Mesenchymal stem cell (in vitro differentiated cells and primary cell): ENCODE measurements around the gene NRP2.

Experiments used
- DNase-seq: peaks from one replicate; pipeline ENCODE4 v3.0.0-alpha.2; 2013
- H2AFZ ChIP-seq: one replicate; pipeline ENCODE4 v1.6.1; 2013; ENCODE audit warnings: low read depth, mild to moderate bottlenecking, control low read depth, inconsistent platforms, low read length, moderate library complexity
- H2AK5ac ChIP-seq: 2 replicates; pipeline ENCODE4 v1.6.1; 2013; ENCODE audit warnings: low read length, moderate library complexity, mild to moderate bottlenecking, inconsistent platforms; ENCODE audit not compliant: severe bottlenecking
- H2BK120ac ChIP-seq: one replicate; pipeline ENCODE4 v1.6.1; 2013; ENCODE audit warnings: low read depth, mild to moderate bottlenecking, inconsistent platforms, low read length, moderate library complexity
- H2BK12ac ChIP-seq, 2 experiments: one replicate each; pipeline ENCODE4 v1.6.1; 2013; ENCODE audit warnings: inconsistent platforms in 2 of 2, low read length in 2 of 2, mild to moderate bottlenecking in 2 of 2, moderate library complexity in 2 of 2, control low read depth in 1 of 2
- H2BK15ac ChIP-seq: one replicate; pipeline ENCODE4 v1.6.1; 2013; ENCODE audit warnings: mild to moderate bottlenecking, low read depth, inconsistent platforms; ENCODE audit not compliant: poor library complexity, severe bottlenecking
- H2BK5ac ChIP-seq: 2 replicates; pipeline ENCODE4 v1.6.1; 2013; ENCODE audit warnings: low read depth, mild to moderate bottlenecking, low read length, control low read depth, inconsistent platforms; ENCODE audit not compliant: poor library complexity, severe bottlenecking
- H3K14ac ChIP-seq, 2 experiments: one replicate each; pipeline ENCODE4 v1.6.1; 2013; ENCODE audit warnings: inconsistent platforms in 2 of 2, low read length in 2 of 2, control low read depth in 1 of 2, mild to moderate bottlenecking in 1 of 2, moderate library complexity in 1 of 2
- H3K18ac ChIP-seq, 2 experiments: one replicate each; pipeline ENCODE4 v1.6.1; 2013; ENCODE audit warnings: inconsistent platforms in 2 of 2, low read length in 2 of 2, control low read depth in 1 of 2, low read depth in 1 of 2, mild to moderate bottlenecking in 1 of 2
- H3K23ac ChIP-seq, 2 experiments: one replicate each; pipeline ENCODE4 v1.6.1; 2013; ENCODE audit warnings: inconsistent platforms in 2 of 2, low read length in 2 of 2, mild to moderate bottlenecking in 2 of 2, moderate library complexity in 2 of 2, control low read depth in 1 of 2
- H3K27ac ChIP-seq: 2 replicates; pipeline ENCODE4 v1.5.1; 2013; ENCODE audit warnings: mild to moderate bottlenecking, moderate library complexity, low read length, control low read depth, inconsistent platforms; ENCODE audit not compliant: poor library complexity, severe bottlenecking
- H3K27me3 ChIP-seq, 2 experiments: 2 replicates each; pipeline versions ENCODE4 v1.6.1 to v1.7.0; 2013; ENCODE audit warnings: low read length in 2 of 2, mild to moderate bottlenecking in 2 of 2, moderate library complexity in 2 of 2, control low read depth in 1 of 2, inconsistent platforms in 1 of 2; ENCODE audit not compliant: control insufficient read depth in 1 of 2, insufficient read depth in 1 of 2
- H3K36me3 ChIP-seq, 2 experiments: 2 replicates each; pipeline versions ENCODE4 v1.6.1 to v1.7.0; 2013; ENCODE audit warnings: low read length in 2 of 2, control low read depth in 1 of 2, inconsistent platforms in 1 of 2, low read depth in 1 of 2, mild to moderate bottlenecking in 1 of 2; ENCODE audit not compliant: insufficient read depth in 2 of 2, control insufficient read depth in 1 of 2
- H3K4ac ChIP-seq, 2 experiments: one replicate each; pipeline ENCODE4 v1.6.1; 2013; ENCODE audit warnings: inconsistent platforms in 2 of 2, low read length in 2 of 2, mild to moderate bottlenecking in 2 of 2, moderate library complexity in 2 of 2, control low read depth in 1 of 2, low read depth in 1 of 2
- H3K4me1 ChIP-seq: 2 replicates; pipeline ENCODE4 v1.6.1; 2013; ENCODE audit warnings: low read depth, low read length, control low read depth; ENCODE audit not compliant: control insufficient read depth, insufficient read depth
- H3K4me2 ChIP-seq: 2 replicates; pipeline ENCODE4 v1.6.1; 2013; ENCODE audit warnings: low read length, mild to moderate bottlenecking, inconsistent platforms; ENCODE audit not compliant: poor library complexity, severe bottlenecking
- H3K4me3 ChIP-seq, 2 experiments: 2 replicates each; pipeline versions ENCODE4 v1.5.1 to v1.7.0; 2013; ENCODE audit warnings: low read length in 2 of 2, mild to moderate bottlenecking in 2 of 2, control low read depth in 1 of 2, low read depth in 1 of 2; ENCODE audit not compliant: insufficient read depth in 1 of 2
- H3K79me1 ChIP-seq: replicated peaks from 2 replicates; pipeline ENCODE4 v1.6.1; 2013; ENCODE audit warnings: mild to moderate bottlenecking, control low read depth, low read length, inconsistent platforms; ENCODE audit not compliant: poor library complexity, severe bottlenecking
- H3K9ac ChIP-seq: 2 replicates; pipeline ENCODE4 v1.7.0; 2013; ENCODE audit warnings: mild to moderate bottlenecking, low read length, moderate library complexity
- H3K9me3 ChIP-seq: 2 replicates; pipeline ENCODE4 v1.7.0; 2013; ENCODE audit warnings: mild to moderate bottlenecking, low read length; ENCODE audit not compliant: control insufficient read depth
- H4K8ac ChIP-seq: one replicate; pipeline ENCODE4 v1.6.1; 2013; ENCODE audit warnings: inconsistent platforms, mild to moderate bottlenecking, low read length, moderate library complexity
- H4K91ac ChIP-seq: one replicate; pipeline ENCODE4 v1.6.1; 2013; ENCODE audit warnings: mild to moderate bottlenecking, low read length, inconsistent platforms
- WGBS: methylation state at CpG from one replicate; pipeline ENCODE4 v1.1.7; 2013; ENCODE audit warnings: mixed read lengths; 5-methylcytosine and 5-hydroxymethylcytosine counted together

The NRP2 gene

GRCh38 chr2:205745661-205746419 is 63.5 kb downstream of the NRP2 start:
- no peak overlapping the region for H2BK120ac ChIP-seq
- no peak overlapping the region for H2AK5ac ChIP-seq
- no peaks in the 10 kb centered on the region for H3K9me3 ChIP-seq
- H3K4me2 ChIP-seq: no peak overlapping the region
- H3K27me3 ChIP-seq: no peaks in the 10 kb centered on the region
- H4K8ac ChIP-seq: no peak overlapping the region
- H3K23ac ChIP-seq: no peak overlapping the region
- H2BK12ac ChIP-seq: no peak overlapping the region
- no peak overlapping the region for H2BK5ac ChIP-seq
- no peak overlapping the region for H2BK15ac ChIP-seq
- no peaks in the 10 kb centered on the region for H3K79me1 ChIP-seq
- DNase-seq: no peak
- no peak overlapping the region for H2AFZ ChIP-seq
- no peak overlapping the region for H3K4ac ChIP-seq
- H3K18ac ChIP-seq: no peak overlapping the region
- H3K27ac ChIP-seq: no peak overlapping the region
- no peak overlapping the region for H3K9ac ChIP-seq
- no peak overlapping the region for H3K4me3 ChIP-seq
- H4K91ac ChIP-seq: no peak overlapping the region
- peaks cover 43 to 60% of the 10 kb centered on the region in 2 experiments for H3K36me3 ChIP-seq
- peaks cover 3% of the 10 kb centered on the region for H3K4me1 ChIP-seq
- no peak overlapping the region for H3K14ac ChIP-seq
- WGBS: 95% methylated on average over 10 of the region's 14 CpGs

- Histone ChIP-seq H2AK5ac (no peak overlapping the region), H2BK5ac (no peak overlapping the region), H3K27ac (no peak overlapping the region), H3K36me3 (peaks cover 37 to 55% of the 10 kb centered on the region in 2 experiments), H4K8ac (no peak overlapping the region), H3K79me1 (no peaks in the 10 kb centered on the region), H4K91ac (no peak overlapping the region), H2AFZ (no peak overlapping the region), H3K9me3 (no peaks in the 10 kb centered on the region), H3K9ac (no peak overlapping the region), H3K14ac (no peak overlapping the region), H2BK15ac (peak overlapping the region; percentile 19), H3K4me2 (no peak overlapping the region), H3K27me3 (no peaks in the 10 kb centered on the region), H3K4me1 (peaks cover 3% of the 10 kb centered on the region), H2BK12ac (no peak overlapping the region), H3K4me3 (no peak overlapping the region), H3K4ac (no peak overlapping the region), H3K18ac (no peak overlapping the region), H2BK120ac (no peak overlapping the region), H3K23ac (no peak overlapping the region)
- DNase-seq: no peak
- 98% methylated on average over 7 of the region's 7 CpGs for WGBS
These were observed 64.1 kb downstream of the NRP2 start for GRCh38 chr2:205746420-205746785.

GRCh38 chr2:205747829-205748386 is 65.6 kb downstream of the NRP2 start:
- H3K4me2 ChIP-seq: no peak overlapping the region
- DNase-seq: no peak
- WGBS: 91% methylated on average over 11 of the region's 11 CpGs

GRCh38 chr2:205748639-205749038 is 66.3 kb downstream of the NRP2 start:
- H3K4me3 ChIP-seq: no peak overlapping the region
- 89% methylated on average over 2 of the region's 2 CpGs for WGBS
- no peak overlapping the region for H3K27ac ChIP-seq
- no peak overlapping the region for H2BK120ac ChIP-seq
- no peak overlapping the region for H4K8ac ChIP-seq
- H2AFZ ChIP-seq: no peak overlapping the region
- no peaks in the 10 kb centered on the region for H3K27me3 ChIP-seq
- no peak overlapping the region for H2BK5ac ChIP-seq
- no peak overlapping the region for H2BK12ac ChIP-seq
- H3K79me1 ChIP-seq: no peaks in the 10 kb centered on the region
- no peak overlapping the region for H3K4me2 ChIP-seq
- H3K18ac ChIP-seq: no peak overlapping the region
- DNase-seq: no peak
- H3K9ac ChIP-seq: no peak overlapping the region
- H3K14ac ChIP-seq: no peak overlapping the region
- H4K91ac ChIP-seq: no peak overlapping the region
- H3K4me1 ChIP-seq: peaks cover 3% of the 10 kb centered on the region
- no peak overlapping the region for H2BK15ac ChIP-seq
- no peak overlapping the region for H2AK5ac ChIP-seq
- no peak overlapping the region for H3K23ac ChIP-seq
- H3K4ac ChIP-seq: no peak overlapping the region
- H3K36me3 ChIP-seq: peaks cover 15 to 64% of the 10 kb centered on the region in 2 experiments
- no peaks in the 10 kb centered on the region for H3K9me3 ChIP-seq

More at GRCh38 chr2:205747829-205748386, 65.6 kb downstream of the NRP2 start:
- no peak overlapping the region for H2BK15ac ChIP-seq
- no peak overlapping the region for H4K91ac ChIP-seq
- no peak overlapping the region for H2BK120ac ChIP-seq
- no peak overlapping the region for H3K14ac ChIP-seq
- no peak overlapping the region for H3K18ac ChIP-seq
- H2AFZ ChIP-seq: no peak overlapping the region
- no peak overlapping the region for H3K4ac ChIP-seq
- H3K4me3 ChIP-seq: no peak overlapping the region
- H4K8ac ChIP-seq: no peak overlapping the region
- no peak overlapping the region for H3K27ac ChIP-seq
- no peak overlapping the region for H2AK5ac ChIP-seq
- no peaks in the 10 kb centered on the region for H3K9me3 ChIP-seq
- no peak overlapping the region for H2BK5ac ChIP-seq
- no peaks in the 10 kb centered on the region for H3K27me3 ChIP-seq
- H2BK12ac ChIP-seq: no peak overlapping the region
- H3K36me3 ChIP-seq: peaks cover 22 to 66% of the 10 kb centered on the region in 2 experiments
- H3K9ac ChIP-seq: no peak overlapping the region
- H3K4me1 ChIP-seq: peaks cover 3% of the 10 kb centered on the region
- no peaks in the 10 kb centered on the region for H3K79me1 ChIP-seq
- H3K23ac ChIP-seq: no peak overlapping the region
